Smooth muscle cell (in vitro differentiated cells): ENCODE measurements around the gene SPTBN1. TPM values are rescaled to one million over a fixed set of nuclear protein-coding genes. Genes with fewer than 3 reads are reported as not detected.

Source experiments
- DNase-seq: peaks from one replicate; lab custom pipeline; 2025; ENCODE audit not compliant: unreplicated experiment; lab: John Stamatoyannopoulos, UW
- H2AFZ ChIP-seq: fragments of 200-600 bp; sonication (generic); 2 replicates; pipeline ENCODE4 v1.6.0; 2016; ENCODE audit warnings: antibody characterized with exemption, low read depth, mild to moderate bottlenecking
- H3F3A ChIP-seq: fragments of 200-600 bp; sonication (generic); 2 replicates; pipeline ENCODE4 v1.6.0; 2017; ENCODE audit warnings: antibody characterized with exemption, low read depth
- H3K27ac ChIP-seq: fragments of 200-600 bp; sonication (generic); 2 replicates; pipeline ENCODE4 v1.5.1; 2016; ENCODE audit warnings: low read depth, mild to moderate bottlenecking
- H3K27me3 ChIP-seq: fragments of 200-600 bp; sonication (generic); 2 replicates; pipeline ENCODE4 v1.6.1; 2016; ENCODE audit warnings: low read depth, mild to moderate bottlenecking
- H3K36me3 ChIP-seq: fragments of 200-600 bp; sonication (generic); 2 replicates; pipeline ENCODE4 v1.5.1; 2016; ENCODE audit warnings: low read depth
- H3K4me1 ChIP-seq: fragments of 200-600 bp; sonication (generic); 2 replicates; pipeline ENCODE4 v1.5.1; 2016; ENCODE audit warnings: low read depth
- H3K4me2 ChIP-seq: fragments of 200-600 bp; sonication (generic); 2 replicates; pipeline ENCODE4 v1.6.0; 2016; ENCODE audit warnings: mild to moderate bottlenecking
- H3K4me3 ChIP-seq: fragments of 200-600 bp; sonication (generic); 2 replicates; pipeline ENCODE4 v1.5.1; 2016; ENCODE audit warnings: mild to moderate bottlenecking
- H3K79me2 ChIP-seq: fragments of 200-600 bp; sonication (generic); 2 replicates; pipeline ENCODE4 v1.6.0; 2016; ENCODE audit warnings: low read depth, mild to moderate bottlenecking
- H3K9ac ChIP-seq: fragments of 200-600 bp; sonication (generic); 2 replicates; pipeline ENCODE4 v1.6.0; 2016; ENCODE audit warnings: low read depth
- H3K9me3 ChIP-seq: fragments of 200-600 bp; sonication (generic); replicated peaks from 2 replicates; pipeline ENCODE4 v1.5.1; 2016; ENCODE audit warnings: low read depth
- H4K20me1 ChIP-seq: fragments of 200-600 bp; sonication (generic); 2 replicates; pipeline ENCODE4 v1.6.0; 2016; ENCODE audit warnings: low read depth
- CTCF ChIP-seq: fragments of 200-600 bp; sonication (generic); IDR thresholded peaks from 2 replicates; pipeline ENCODE4 v1.5.1; 2017; ENCODE audit warnings: borderline replicate concordance, mild to moderate bottlenecking, antibody characterized with exemption; ENCODE audit not compliant: insufficient read depth, poor library complexity, severe bottlenecking
- WGBS: methylation state at CpG from one replicate; pipeline ENCODE4 v1.1.7; 2016; ENCODE audit warnings: low lambda C conversion rate; 5-methylcytosine and 5-hydroxymethylcytosine counted together
- polyA plus RNA-seq: library from polyadenylated mRNA; unstranded; fragments of >200 nt; fragmentation: Nextera tagmentation; extraction: Ambion mirVana; gene quantifications from 2 replicates; pipeline ENCODE4 v1.2.1, GENCODE V29; 2016
- total RNA-seq: library from RNA; depleted of rRNA; stranded (reverse); fragments of >200 nt; gene quantifications from 2 replicates; pipeline ENCODE4 v1.2.3, GENCODE V29; 2014

SPTBN1 gene
- total and polyA plus RNA-seq, 2 experiments from 2014 or later = 78.7 to 186 TPM

DNA sequence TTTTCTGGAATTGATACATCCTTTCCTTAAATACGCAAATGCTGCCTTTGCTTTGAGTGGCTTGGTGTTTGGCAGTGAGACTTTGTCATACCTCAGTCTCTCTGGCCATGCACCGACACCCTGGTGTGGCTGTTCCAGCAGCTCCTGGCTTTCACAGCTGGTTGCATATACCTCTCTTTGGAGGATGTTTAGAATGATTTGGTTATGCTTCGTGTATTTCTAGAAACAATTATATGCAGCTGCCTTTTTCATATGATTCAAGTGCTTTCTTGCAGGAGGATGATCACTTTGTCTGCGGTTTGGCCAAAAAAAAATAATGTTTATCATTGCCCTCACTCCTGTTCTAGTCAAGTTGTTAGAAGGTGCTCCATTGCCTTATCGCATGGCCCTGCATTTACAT is 172.3 kb downstream of the SPTBN1 start:
- H3K36me3 ChIP-seq = peaks cover 22% of the 10 kb centered on the region
- WGBS = 96% methylated on average over 5 of the region's 5 CpGs
- no peak for DNase-seq

DNA sequence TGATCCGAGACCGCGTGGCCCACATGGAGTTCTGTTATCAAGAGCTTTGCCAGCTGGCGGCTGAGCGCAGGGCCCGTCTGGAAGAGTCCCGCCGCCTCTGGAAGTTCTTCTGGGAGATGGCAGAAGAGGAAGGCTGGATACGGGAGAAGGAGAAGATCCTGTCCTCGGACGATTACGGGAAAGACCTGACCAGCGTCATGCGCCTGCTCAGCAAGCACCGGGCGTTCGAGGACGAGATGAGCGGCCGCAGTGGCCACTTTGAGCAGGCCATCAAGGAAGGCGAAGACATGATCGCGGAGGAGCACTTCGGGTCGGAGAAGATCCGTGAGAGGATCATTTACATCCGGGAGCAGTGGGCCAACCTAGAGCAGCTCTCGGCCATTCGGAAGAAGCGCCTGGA is 172.8 kb downstream of the SPTBN1 start:
- peaks cover 7% of the 10 kb centered on the region for H3K4me1 ChIP-seq
- no peak overlapping the region for H3K9ac ChIP-seq
- H3K27ac ChIP-seq = peak overlapping the region; percentile 31
- peaks cover 25% of the 10 kb centered on the region for H3F3A ChIP-seq
- no peak overlapping the region for H3K4me2 ChIP-seq
- TF ChIP-seq CTCF = no peak
- H3K27me3 ChIP-seq = no peaks in the 10 kb centered on the region
- H2AFZ ChIP-seq = no peak overlapping the region
- H4K20me1 ChIP-seq = no peaks in the 10 kb centered on the region
- DNase-seq = no peak
- H3K4me3 ChIP-seq = no peak overlapping the region
- H3K9me3 ChIP-seq = no peaks in the 10 kb centered on the region
- WGBS = 97% methylated on average over 30 of the region's 30 CpGs
- peaks cover 50% of the 10 kb centered on the region for H3K79me2 ChIP-seq
- H3K36me3 ChIP-seq = peaks cover 18% of the 10 kb centered on the region

More for the DNA sequence above, 172.3 kb downstream of the SPTBN1 start:
- Histone ChIP-seq H3K4me2 (no peak overlapping the region), H3K79me2 (peaks cover 49% of the 10 kb centered on the region), H3K27ac (peak overlapping the region; percentile 31), H3K9me3 (no peaks in the 10 kb centered on the region), H3K27me3 (no peaks in the 10 kb centered on the region), H3K4me3 (no peak overlapping the region), H3K9ac (no peak overlapping the region), H3F3A (peaks cover 20% of the 10 kb centered on the region), H3K4me1 (peaks cover 5% of the 10 kb centered on the region), H2AFZ (no peak overlapping the region), H4K20me1 (no peaks in the 10 kb centered on the region)
- TF ChIP-seq CTCF = no peak

GRCh38 chr2:54629390-54629789 is 173.3 kb downstream of the SPTBN1 start:
- Histone ChIP-seq H3K4me1 (peaks cover 11% of the 10 kb centered on the region), H2AFZ (no peak overlapping the region), H3K27me3 (no peaks in the 10 kb centered on the region), H3K27ac (peak overlapping the region; percentile 62), H3K4me2 (no peak overlapping the region), H3K36me3 (peaks cover 18% of the 10 kb centered on the region), H3K79me2 (peaks cover 47% of the 10 kb centered on the region), H3K9me3 (no peaks in the 10 kb centered on the region), H4K20me1 (no peaks in the 10 kb centered on the region), H3F3A (peaks cover 30% of the 10 kb centered on the region), H3K9ac (no peak overlapping the region), H3K4me3 (no peak overlapping the region)
- no peak for TF ChIP-seq CTCF
- no peak for DNase-seq
- over 99% methylated on average over 20 of the region's 20 CpGs for WGBS

DNA sequence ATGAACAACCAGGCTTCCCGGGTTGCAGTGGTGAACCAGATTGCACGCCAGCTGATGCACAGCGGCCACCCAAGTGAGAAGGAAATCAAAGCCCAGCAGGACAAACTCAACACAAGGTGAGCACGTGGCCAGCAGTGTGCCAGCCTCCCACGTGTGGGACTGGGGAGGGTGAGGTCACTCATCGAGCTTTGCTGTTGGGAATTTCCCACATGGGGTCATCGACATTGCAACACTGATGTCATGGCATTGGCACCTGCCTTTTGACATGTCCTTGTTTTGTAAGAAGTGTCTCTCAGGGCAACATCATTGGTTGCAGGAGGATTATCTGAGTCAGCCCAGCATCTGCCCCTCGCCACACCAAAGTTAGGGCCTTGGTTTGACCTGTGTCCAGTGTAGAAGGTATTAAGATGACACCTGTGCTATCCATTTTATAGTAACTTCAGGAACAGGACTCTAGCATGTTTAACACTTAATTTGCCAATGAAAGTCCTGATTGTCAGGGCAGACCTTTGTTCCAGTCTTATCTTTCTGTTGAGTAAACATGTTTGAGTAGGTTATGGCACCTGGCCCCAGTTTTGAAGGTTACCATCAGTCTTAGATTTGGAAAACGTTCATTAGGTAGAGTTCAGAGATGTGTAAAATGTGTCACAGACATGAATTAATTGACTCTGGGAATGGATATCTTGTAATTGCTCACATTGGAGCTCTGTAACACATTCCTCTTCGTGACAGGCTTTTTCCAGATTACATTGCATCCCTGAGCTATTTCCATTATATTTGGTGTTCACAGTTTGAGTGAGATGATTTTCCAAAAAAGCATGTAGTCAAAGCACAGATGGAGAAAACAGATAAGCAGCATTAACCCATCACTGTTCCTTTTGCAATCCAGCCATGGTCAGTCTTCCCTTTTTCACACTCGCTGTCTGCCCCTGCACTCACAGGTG is 174.1 kb downstream of the SPTBN1 start:
- Histone ChIP-seq H3K36me3 (peaks cover 18% of the 10 kb centered on the region), H4K20me1 (no peaks in the 10 kb centered on the region), H3K4me1 (peaks cover 17% of the 10 kb centered on the region), H3K27me3 (no peaks in the 10 kb centered on the region), H3K27ac (peak overlapping the region; percentile 97), H3K9ac (peak overlapping the region; percentile 40), H3K9me3 (no peaks in the 10 kb centered on the region), H3F3A (peaks cover 37% of the 10 kb centered on the region), H3K4me3 (no peak overlapping the region), H3K79me2 (peaks cover 40% of the 10 kb centered on the region), H3K4me2 (no peak overlapping the region), H2AFZ (no peak overlapping the region)
- DNase-seq = no peak
- 80% methylated on average over 11 of the region's 11 CpGs for WGBS
- TF ChIP-seq CTCF = no peak
